GM19438 (cell line): ENCODE data around the gene HPX.
"Not testable (repeated sequence)": the region's sequence is repeated elsewhere in the genome, so short reads cannot be mapped to it uniquely, and the experiment has no call there.

ENCODE experiments used
- ATAC-seq: cut with Tn5 transposase; IDR thresholded peaks from one replicate; pipeline ENCODE4 v1.9.1; 2021; ENCODE audit warnings: low read depth; ENCODE audit not compliant: unreplicated experiment

HPX gene

GRCh38 chr11:6393989-6394670 lies 46.7 kb downstream of the HPX start:
- no peak for ATAC-seq

- ATAC-seq: not testable (repeated sequence)
Measured at GRCh38 chr11:6392251-6392650, 48.5 kb downstream of the HPX start.

GRCh38 chr11:6391537-6392134 lies 49.2 kb downstream of the HPX start:
- ATAC-seq: no peak

- ATAC-seq: no peak
Measured at GRCh38 chr11:6390718-6391469, 49.9 kb downstream of the HPX start.

DNA sequence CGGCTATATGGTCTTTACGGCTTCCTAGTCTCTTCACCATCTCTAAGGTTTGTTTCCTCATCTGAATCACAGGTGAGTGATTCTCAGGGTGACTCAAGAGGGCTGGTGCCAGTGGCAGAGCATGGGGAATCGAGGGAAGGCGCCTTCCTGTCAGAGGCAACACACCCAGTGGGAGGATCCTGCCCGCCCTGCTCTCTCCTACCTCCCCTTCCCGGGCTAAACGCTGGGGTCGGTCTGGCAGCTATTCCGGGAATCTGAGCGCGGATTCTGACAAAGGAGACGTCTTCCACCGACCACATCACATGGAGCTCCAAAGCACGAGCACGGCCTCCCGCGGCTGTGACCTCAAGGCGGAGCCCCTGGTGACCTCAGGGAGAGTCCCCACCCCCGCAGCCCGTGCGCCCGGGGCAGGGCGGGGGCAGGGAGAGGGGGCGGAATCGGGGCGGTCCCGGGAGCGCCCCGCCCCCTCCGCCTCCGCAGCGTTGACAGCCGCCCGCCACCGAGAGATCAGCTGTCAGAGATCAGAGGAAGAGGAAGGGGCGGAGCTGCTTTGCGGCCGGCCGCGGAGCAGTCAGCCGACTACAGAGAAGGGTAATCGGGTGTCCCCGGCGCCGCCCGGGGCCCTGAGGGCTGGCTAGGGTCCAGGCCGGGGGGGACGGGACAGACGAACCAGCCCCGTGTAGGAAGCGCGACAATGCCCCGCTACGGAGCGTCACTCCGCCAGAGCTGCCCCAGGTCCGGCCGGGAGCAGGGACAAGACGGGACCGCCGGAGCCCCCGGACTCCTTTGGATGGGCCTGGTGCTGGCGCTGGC lies 50.7 kb downstream of the HPX start, which contains the start of gene SMPD1:
TSS of gene SMPD1 (plus strand) at position 570 of the 813 bp plus-strand sequence. CDS start at position 695, 125 bp downstream.
- peak; percentile 95 for ATAC-seq

GRCh38 chr11:6388748-6389147 lies 52.0 kb downstream of the HPX start:
- no peak for ATAC-seq

- no peak for ATAC-seq
Measured at GRCh38 chr11:6387811-6388599, 52.8 kb downstream of the HPX start.

DNA sequence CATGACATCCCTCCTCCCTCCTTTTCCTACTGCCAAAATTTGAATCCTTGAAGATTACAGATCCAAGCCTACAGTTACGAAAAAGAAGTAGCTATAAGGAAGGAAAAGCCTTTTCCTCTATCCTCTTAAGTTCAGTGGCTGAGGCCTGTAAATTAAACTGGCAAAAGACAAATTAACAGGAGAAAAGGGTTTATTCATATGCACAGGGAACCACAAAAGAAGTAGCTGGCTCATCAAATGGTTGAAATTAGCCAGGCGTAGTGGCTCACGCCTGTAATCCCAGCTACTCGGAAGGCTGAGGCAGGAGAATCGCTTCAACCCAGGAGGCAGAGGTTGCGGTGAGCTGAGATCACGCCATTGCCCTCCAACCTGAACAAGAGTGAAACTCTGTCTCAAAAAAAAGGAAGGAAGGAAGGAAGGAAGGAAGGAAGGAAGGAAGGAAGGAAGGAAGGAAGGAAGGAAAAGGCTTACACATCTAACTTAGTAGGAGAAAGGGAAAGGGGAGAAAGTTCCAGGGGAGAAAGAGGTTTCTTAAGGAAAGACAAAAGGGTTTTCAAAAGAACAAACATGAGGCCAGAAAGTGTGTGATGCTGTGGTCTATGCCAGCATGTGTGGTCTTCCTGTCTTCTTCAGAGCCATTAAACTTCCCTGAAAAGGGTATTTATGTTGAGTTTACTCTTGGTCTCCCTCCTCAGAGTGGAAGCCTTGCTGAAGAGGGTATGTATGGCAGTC lies 55.6 kb downstream of the HPX start:
- no peak for ATAC-seq
